HEK293 (cell line): ENCODE measurements around the gene SIMC1.

Experiments
- CTCF ChIA-PET: fragments of 350-600 bp; formaldehyde crosslinking; extraction: SDS; loops from one replicate; lab custom pipeline; 2021; ENCODE audit warnings: antibody characterized with exemption; lab: Yijun Ruan, JAX
- POLR2A ChIA-PET: fragments of 300-600 bp; formaldehyde crosslinking; extraction: SDS; loops from one replicate; lab custom pipeline; 2020; ENCODE audit warnings: antibody characterized with exemption, inconsistent platforms; lab: Yijun Ruan, JAX
- H3K27ac ChIP-seq: fragments of 200-500 bp; sonication (Bioruptor generic); 2 replicates; pipeline ENCODE4 v1.5.1; 2014; ENCODE audit warnings: low read depth, low read length, control low read depth, inconsistent platforms; ENCODE audit errors: extremely low read depth
- H3K36me3 ChIP-seq, 2 experiments: fragments of 200-500 bp in 1 of 2; sonication (Bioruptor generic) in 1 of 2; 1 replicate in 1 of 2; 2 replicates in 1 of 2; pipeline ENCODE4 v1.5.1; 2014 to 2017; ENCODE audit warnings: inconsistent platforms in 2 of 2, low read length in 2 of 2; ENCODE audit not compliant: control insufficient read depth in 2 of 2, insufficient read depth in 1 of 2
- H3K4me1 ChIP-seq: fragments of 200-500 bp; sonication (Bioruptor generic); 2 replicates; pipeline ENCODE4 v1.5.1; 2014; ENCODE audit warnings: mild to moderate bottlenecking, low read length, inconsistent platforms; ENCODE audit not compliant: control insufficient read depth, insufficient read depth
- H3K4me3 ChIP-seq: 2 replicates; pipeline ENCODE4 v1.5.1; 2011; ENCODE audit warnings: low read depth, mild to moderate bottlenecking, control low read depth, low read length, moderate library complexity
- H3K9me3 ChIP-seq: fragments of 200-500 bp; sonication (Bioruptor generic); 2 replicates; pipeline ENCODE4 v1.5.1; 2014; ENCODE audit warnings: low read depth, low read length, inconsistent platforms; ENCODE audit not compliant: control insufficient read depth, insufficient read depth
- BCL6B ChIP-seq: fragments of 450-650 bp; formaldehyde crosslinking; IDR thresholded peaks from 2 replicates; pipeline ENCODE4 v1.5.1; 2017; ENCODE audit warnings: missing biosample characterization, missing genetic modification characterization
- EGR2 ChIP-seq: fragments of 450-650 bp; formaldehyde crosslinking; IDR thresholded peaks from 2 replicates; pipeline ENCODE4 v1.5.1; 2016; ENCODE audit warnings: low read depth, missing biosample characterization, missing genetic modification characterization
- HOXD13 ChIP-seq: sonication (generic); formaldehyde crosslinking; IDR thresholded peaks from 2 replicates; pipeline ENCODE4 v1.8.0; 2022; ENCODE audit warnings: missing genetic modification reagents, borderline replicate concordance
- IKZF3 ChIP-seq: fragments of 450-650 bp; IDR thresholded peaks from 2 replicates; pipeline ENCODE4 v1.5.0; 2018; ENCODE audit warnings: missing biosample characterization, mild to moderate bottlenecking, missing genetic modification characterization, moderate library complexity
- MEIS1 ChIP-seq: sonication (generic); formaldehyde crosslinking; IDR thresholded peaks from 2 replicates; pipeline ENCODE4 v1.8.1; 2022; ENCODE audit warnings: missing genetic modification reagents, mild to moderate bottlenecking, borderline replicate concordance
- MZF1 ChIP-seq: fragments of 450-650 bp; formaldehyde crosslinking; IDR thresholded peaks from 2 replicates; pipeline ENCODE4 v1.5.1; 2017; ENCODE audit warnings: missing biosample characterization, missing genetic modification characterization, borderline replicate concordance
- PRDM1 ChIP-seq: fragments of 450-650 bp; formaldehyde crosslinking; IDR thresholded peaks from 2 replicates; pipeline ENCODE4; 2016; ENCODE audit warnings: missing biosample characterization, missing genetic modification characterization
- ZBTB17 ChIP-seq: fragments of 450-650 bp; formaldehyde crosslinking; IDR thresholded peaks from 2 replicates; pipeline ENCODE4 v1.5.1; 2016; ENCODE audit warnings: missing biosample characterization, missing genetic modification characterization
- ZNF16 ChIP-seq: fragments of 450-650 bp; formaldehyde crosslinking; IDR thresholded peaks from 2 replicates; pipeline ENCODE4 v1.5.1; 2016; ENCODE audit warnings: low read depth, missing biosample characterization, missing genetic modification characterization
- ZNF274 ChIP-seq, 2 experiments: fragments of 200-500 bp in 1 of 2; fragments of 450-650 bp in 1 of 2; sonication (Bioruptor generic) in 1 of 2; formaldehyde crosslinking in 1 of 2; IDR thresholded peaks; 2 replicates each; pipeline versions ENCODE4 v1.5.1 to v1.6.1; 2014 to 2016; ENCODE audit warnings: borderline replicate concordance in 1 of 2, inconsistent platforms in 1 of 2, low read length in 1 of 2, missing biosample characterization in 1 of 2, missing genetic modification characterization in 1 of 2
- ZNF350 ChIP-seq: fragments of 450-650 bp; formaldehyde crosslinking; IDR thresholded peaks from 2 replicates; pipeline ENCODE4 v1.5.0; 2017; ENCODE audit warnings: missing biosample characterization, mild to moderate bottlenecking, missing genetic modification characterization
- ZNF514 ChIP-seq: fragments of 450-650 bp; formaldehyde crosslinking; IDR thresholded peaks from 2 replicates; pipeline ENCODE4 v1.5.1; 2016; ENCODE audit warnings: missing biosample characterization, missing genetic modification characterization
- ZNF529 ChIP-seq: fragments of 450-650 bp; formaldehyde crosslinking; IDR thresholded peaks from 2 replicates; pipeline ENCODE4 v1.5.1; 2017; ENCODE audit warnings: missing genetic modification characterization, missing biosample characterization; ENCODE audit not compliant: insufficient replicate concordance
- ZNF558 ChIP-seq: fragments of 450-650 bp; formaldehyde crosslinking; IDR thresholded peaks from 2 replicates; pipeline ENCODE4 v1.5.1; 2016; ENCODE audit warnings: missing biosample characterization, missing genetic modification characterization
- ZNF624 ChIP-seq: fragments of 450-650 bp; formaldehyde crosslinking; IDR thresholded peaks from 2 replicates; pipeline ENCODE4 v1.5.1; 2017; ENCODE audit warnings: missing biosample characterization, missing genetic modification characterization
- ZNF768 ChIP-seq: fragments of 450-650 bp; formaldehyde crosslinking; IDR thresholded peaks from 2 replicates; pipeline ENCODE4 v1.5.1; 2018; ENCODE audit warnings: missing biosample characterization, mild to moderate bottlenecking, missing genetic modification characterization

The SIMC1 gene

GRCh38 chr5:176394096-176394495, 155.9 kb downstream of the SIMC1 start:
- TF ChIP-seq HOXD13 (CRISPR knock-in tag), result no peak
- no peak for TF ChIP-seq IKZF3 (tag by site-specific recombination)
- no peak for TF ChIP-seq BCL6B (tag by site-specific recombination)
- TF ChIP-seq ZNF350 (tag by site-specific recombination), result no peak
- no peak for TF ChIP-seq EGR2 (tag by site-specific recombination)
- no peak for TF ChIP-seq ZNF274 (IDR thresholded peaks at IDR 0.05; ENCODE audit: low read length)
- TF ChIP-seq ZNF274 (tag by site-specific recombination; IDR thresholded peaks at IDR 0.05; ENCODE audit: borderline replicate concordance), result no peak
- no peak for TF ChIP-seq ZNF514 (tag by site-specific recombination)
- no peak for TF ChIP-seq MZF1 (tag by site-specific recombination)
- TF ChIP-seq ZNF558 (tag by site-specific recombination), result no peak
- no peak for TF ChIP-seq ZNF768 (tag by site-specific recombination)
- TF ChIP-seq ZNF529 (tag by site-specific recombination), result no peak
- no peak for TF ChIP-seq ZNF624 (tag by site-specific recombination)
- TF ChIP-seq PRDM1, result no peak
- TF ChIP-seq MEIS1 (CRISPR knock-in tag), result no peak
- CTCF ChIA-PET, result interaction anchor here (0.6 to 1.4 kb wide), 2 partner anchors 15 to 54 kb away, joined by 3 to 5 read pairs; no protein-coding TSS in a partner anchor
- Histone ChIP-seq H3K36me3 (peaks cover 0 to 52% of the 10 kb centered on the region in 2 experiments; a peak in 2 of 3 replicates), H3K9me3 (no peaks in the 10 kb centered on the region), H3K27ac (no peak overlapping the region), H3K4me1 (0 out of 2 replicates have a peak, but pooled peaks cover 3% of the 10 kb centered on the region), H3K4me3 (no peak overlapping the region)
- POLR2A ChIA-PET, result interaction anchor here (1.0 to 1.3 kb wide), 2 partner anchors 11 to 32 kb away, joined by 3 to 4 read pairs; partner anchors contain the start of gene KIAA1191

GRCh38 chr5:176394881-176395675, 156.9 kb downstream of the SIMC1 start:
- TF ChIP-seq ZBTB17 (peak; percentile 33; the same call in 1 of the 2 replicates), ZNF16 (tag by site-specific recombination) (no peak), EGR2 (tag by site-specific recombination) (peak; percentile 55)
- Histone ChIP-seq H3K36me3 (peaks cover 0 to 52% of the 10 kb centered on the region in 2 experiments; a peak in 2 of 3 replicates), H3K9me3 (no peaks in the 10 kb centered on the region), H3K4me3 (no peak overlapping the region), H3K27ac (no peak overlapping the region), H3K4me1 (0 out of 2 replicates have a peak, but pooled peaks cover 3% of the 10 kb centered on the region)
- POLR2A ChIA-PET, result interaction anchor here (0.6 to 1.0 kb wide), 3 partner anchors 10 to 626 kb away, joined by 3 to 6 read pairs (median 4); no protein-coding TSS in a partner anchor
- CTCF ChIA-PET, result interaction anchor here (1.4 kb wide), 1 partner anchor 53 kb away, joined by 5 read pairs; no protein-coding TSS in a partner anchor
